Neural progenitor cell (in vitro differentiated cells): ENCODE data around the gene FAM76A. TPM values are rescaled to one million over a fixed set of nuclear protein-coding genes. Genes with fewer than 3 reads are reported as not detected.

Experiments used
- DNase-seq: peaks from one replicate; pipeline ENCODE4 v3.0.0-alpha.2; 2016; ENCODE audit warnings: low spot score
- H2AFZ ChIP-seq: fragments of 200-600 bp; sonication (generic); replicated peaks from 2 replicates; pipeline ENCODE4 v1.6.1; 2016; ENCODE audit warnings: antibody characterized with exemption
- H3F3A ChIP-seq: fragments of 200-600 bp; sonication (generic); 2 replicates; pipeline ENCODE4 v1.6.1; 2016; ENCODE audit warnings: antibody characterized with exemption, low read depth
- H3K27ac ChIP-seq: fragments of 200-600 bp; sonication (generic); 2 replicates; pipeline ENCODE4 v1.5.1; 2016; ENCODE audit warnings: mild to moderate bottlenecking
- H3K27me3 ChIP-seq: fragments of 200-600 bp; sonication (generic); 2 replicates; pipeline ENCODE4 v1.6.1; 2016; ENCODE audit warnings: mild to moderate bottlenecking, moderate library complexity
- H3K36me3 ChIP-seq: fragments of 200-600 bp; sonication (generic); 2 replicates; pipeline ENCODE4 v1.5.1; 2016
- H3K4me1 ChIP-seq: fragments of 200-600 bp; sonication (generic); 2 replicates; pipeline ENCODE4 v1.6.1; 2016; ENCODE audit warnings: mixed run types
- H3K4me2 ChIP-seq: fragments of 200-600 bp; sonication (generic); 2 replicates; pipeline ENCODE4 v1.6.1; 2016
- H3K4me3 ChIP-seq: fragments of 200-600 bp; sonication (generic); 2 replicates; pipeline ENCODE4 v1.5.1; 2016
- H3K79me2 ChIP-seq: fragments of 200-600 bp; sonication (generic); 2 replicates; pipeline ENCODE4 v1.6.1; 2016; ENCODE audit warnings: low read depth
- H3K9ac ChIP-seq: fragments of 200-600 bp; sonication (generic); 2 replicates; pipeline ENCODE4 v1.6.1; 2016
- H3K9me3 ChIP-seq: fragments of 200-600 bp; sonication (generic); 2 replicates; pipeline ENCODE4 v1.5.1; 2016; ENCODE audit warnings: low read depth
- H4K20me1 ChIP-seq: fragments of 200-600 bp; sonication (generic); 2 replicates; pipeline ENCODE4 v1.6.1; 2016; ENCODE audit warnings: low read depth
- H3K27ac Mint-ChIP-seq: 3 replicates; pipeline ENCODE4 v1.8.0; 2021; ENCODE audit warnings: mixed read lengths
- H3K27me3 Mint-ChIP-seq: 2 replicates; pipeline ENCODE4 v1.8.0; 2022; ENCODE audit warnings: low read depth, mild to moderate bottlenecking, inconsistent platforms, moderate library complexity, mixed read lengths; ENCODE audit not compliant: insufficient read depth
- H3K36me3 Mint-ChIP-seq: 3 replicates; pipeline ENCODE4 v1.8.0; 2021; ENCODE audit warnings: mixed read lengths
- H3K4me1 Mint-ChIP-seq: 3 replicates; pipeline ENCODE4 v1.8.0; 2021; ENCODE audit warnings: mixed read lengths
- H3K4me3 Mint-ChIP-seq: 3 replicates; pipeline ENCODE4 v1.8.0; 2021; ENCODE audit warnings: mild to moderate bottlenecking, moderate library complexity, mixed read lengths
- H3K9me3 Mint-ChIP-seq: 3 replicates; pipeline ENCODE4 v1.8.0; 2020; ENCODE audit warnings: mixed read lengths
- EZH2 ChIP-seq: fragments of 200-600 bp; sonication (generic); IDR thresholded peaks from 2 replicates; pipeline ENCODE4 v1.6.1; 2017; ENCODE audit warnings: antibody characterized with exemption, mild to moderate bottlenecking, moderate library complexity
- EZH2phosphoT487 ChIP-seq: fragments of 200-600 bp; sonication (generic); IDR thresholded peaks from 2 replicates; pipeline ENCODE4 v1.6.1; 2017; ENCODE audit warnings: antibody characterized with exemption
- total RNA-seq: library from RNA; depleted of rRNA; stranded (reverse); fragments of >200 nt; gene quantifications from 2 replicates; pipeline ENCODE4 v1.2.3, GENCODE V29; 2015; ENCODE audit warnings: low replicate concordance
- TF ChIP-seq, protein P1 (sequence below): fragments of 200-600 bp; sonication (generic); IDR thresholded peaks from 2 replicates; pipeline ENCODE4 v1.5.1; 2017; ENCODE audit warnings: antibody characterized with exemption, mild to moderate bottlenecking

FAM76A gene
- total RNA-seq, 1 donor from 2014 or later: 28.2 TPM

DNA sequence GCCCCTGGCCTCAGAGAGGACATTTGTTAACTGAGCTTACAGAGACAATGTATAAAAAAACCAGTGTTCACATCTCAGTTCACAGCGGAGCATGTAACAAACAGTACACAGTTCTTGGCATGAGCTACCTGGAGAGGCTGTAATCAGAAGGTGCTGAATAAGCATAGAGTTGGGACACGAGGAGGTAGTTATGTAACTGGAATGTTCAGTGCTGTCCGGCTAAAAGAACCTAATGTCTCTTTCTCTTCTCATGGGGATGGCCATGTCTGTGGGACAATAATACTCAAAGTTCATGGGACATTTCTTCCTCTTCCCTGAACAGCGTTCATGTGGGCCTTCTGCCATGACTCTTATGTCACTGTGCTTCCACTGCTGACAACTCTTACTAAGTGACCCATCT lies 30.1 kb downstream of the FAM76A start:
- Histone ChIP-seq H3K4me2 (no peak overlapping the region), H3K27ac (no peak overlapping the region), H4K20me1 (no peaks in the 10 kb centered on the region), H3K36me3 (no peaks in the 10 kb centered on the region), H2AFZ (no peak overlapping the region), H3K79me2 (no peaks in the 10 kb centered on the region), H3F3A (no peaks in the 10 kb centered on the region), H3K4me1 (no peaks in the 10 kb centered on the region), H3K27me3 (no peaks in the 10 kb centered on the region), H3K9me3 (no peaks in the 10 kb centered on the region), H3K4me3 (no peak overlapping the region), H3K9ac (no peak overlapping the region)
- Mint-ChIP-seq H3K4me3 (no peak overlapping the region), H3K9me3 (no peaks in the 10 kb centered on the region), H3K4me1 (no peaks in the 10 kb centered on the region), H3K27ac (no peak overlapping the region), H3K36me3 (peaks cover 12% of the 10 kb centered on the region), H3K27me3 (peaks cover 4% of the 10 kb centered on the region)
- TF ChIP-seq EZH2phosphoT487 (no peak), EZH2 (no peak)
- TF ChIP-seq, protein P1, sequence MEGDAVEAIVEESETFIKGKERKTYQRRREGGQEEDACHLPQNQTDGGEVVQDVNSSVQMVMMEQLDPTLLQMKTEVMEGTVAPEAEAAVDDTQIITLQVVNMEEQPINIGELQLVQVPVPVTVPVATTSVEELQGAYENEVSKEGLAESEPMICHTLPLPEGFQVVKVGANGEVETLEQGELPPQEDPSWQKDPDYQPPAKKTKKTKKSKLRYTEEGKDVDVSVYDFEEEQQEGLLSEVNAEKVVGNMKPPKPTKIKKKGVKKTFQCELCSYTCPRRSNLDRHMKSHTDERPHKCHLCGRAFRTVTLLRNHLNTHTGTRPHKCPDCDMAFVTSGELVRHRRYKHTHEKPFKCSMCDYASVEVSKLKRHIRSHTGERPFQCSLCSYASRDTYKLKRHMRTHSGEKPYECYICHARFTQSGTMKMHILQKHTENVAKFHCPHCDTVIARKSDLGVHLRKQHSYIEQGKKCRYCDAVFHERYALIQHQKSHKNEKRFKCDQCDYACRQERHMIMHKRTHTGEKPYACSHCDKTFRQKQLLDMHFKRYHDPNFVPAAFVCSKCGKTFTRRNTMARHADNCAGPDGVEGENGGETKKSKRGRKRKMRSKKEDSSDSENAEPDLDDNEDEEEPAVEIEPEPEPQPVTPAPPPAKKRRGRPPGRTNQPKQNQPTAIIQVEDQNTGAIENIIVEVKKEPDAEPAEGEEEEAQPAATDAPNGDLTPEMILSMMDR: no peak
- DNase-seq: no peak

DNA sequence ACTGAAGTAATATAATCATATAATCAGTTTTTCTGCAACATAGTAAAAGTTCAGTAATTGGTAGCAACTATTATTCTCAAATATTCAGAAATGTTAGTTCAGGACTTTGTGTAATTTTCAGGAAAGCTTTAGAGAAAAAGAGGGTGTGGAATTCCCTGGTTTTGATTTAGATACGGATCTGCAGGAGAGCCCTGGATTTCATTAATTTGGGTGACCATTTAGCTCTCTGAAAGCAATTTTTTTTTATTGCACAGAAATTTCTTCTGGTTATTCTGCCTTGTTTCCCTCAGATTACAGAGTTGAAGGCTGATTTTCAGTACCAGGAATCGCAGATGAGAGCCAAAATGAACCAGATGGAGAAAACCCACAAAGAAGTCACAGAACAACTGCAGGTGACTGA lies 33.5 kb downstream of the FAM76A start:
- Histone ChIP-seq H3K36me3 (no peaks in the 10 kb centered on the region), H3K9ac (no peak overlapping the region), H3K4me1 (no peaks in the 10 kb centered on the region), H3K4me3 (no peak overlapping the region), H3K9me3 (no peaks in the 10 kb centered on the region), H3F3A (no peaks in the 10 kb centered on the region), H3K27me3 (no peaks in the 10 kb centered on the region), H3K27ac (no peak overlapping the region), H3K4me2 (no peak overlapping the region), H3K79me2 (no peaks in the 10 kb centered on the region), H2AFZ (no peak overlapping the region), H4K20me1 (no peaks in the 10 kb centered on the region)
- no peaks in the 10 kb centered on the region for H3K4me1 Mint-ChIP-seq
- H3K27me3 Mint-ChIP-seq: no peaks in the 10 kb centered on the region
- no peak overlapping the region for H3K27ac Mint-ChIP-seq
- DNase-seq: no peak
- no peaks in the 10 kb centered on the region for H3K9me3 Mint-ChIP-seq
- H3K36me3 Mint-ChIP-seq: peaks cover 12% of the 10 kb centered on the region
- TF ChIP-seq EZH2phosphoT487 (no peak), EZH2 (no peak)
- TF ChIP-seq, protein P1: no peak
- H3K4me3 Mint-ChIP-seq: no peak overlapping the region

DNA sequence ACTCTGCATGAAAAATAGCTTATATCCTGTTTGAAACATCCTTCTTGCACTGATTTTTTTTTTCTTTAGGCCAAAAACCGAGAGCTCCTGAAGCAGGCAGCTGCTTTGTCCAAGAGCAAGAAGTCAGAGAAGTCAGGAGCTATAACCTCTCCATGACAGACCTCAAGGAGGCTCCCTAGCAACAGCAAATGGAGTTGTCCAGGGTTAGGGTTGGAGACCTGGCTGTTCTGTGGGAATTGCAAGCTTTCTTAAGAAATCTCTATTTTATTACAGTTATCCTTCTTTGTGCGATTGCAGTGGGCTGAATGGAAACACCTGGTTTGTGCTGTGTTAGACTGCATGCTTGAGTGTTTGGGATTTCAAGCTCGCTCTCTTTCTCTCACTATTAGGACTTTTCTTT lies 34.7 kb downstream of the FAM76A start:
- TF ChIP-seq EZH2 (no peak), EZH2phosphoT487 (no peak)
- TF ChIP-seq, protein P1: peak; percentile 10
- Histone ChIP-seq H3K27ac (no peak overlapping the region), H3K4me1 (no peaks in the 10 kb centered on the region), H3K4me2 (no peak overlapping the region), H3K79me2 (no peaks in the 10 kb centered on the region), H3K27me3 (no peaks in the 10 kb centered on the region), H3K36me3 (no peaks in the 10 kb centered on the region), H2AFZ (no peak overlapping the region), H3K9me3 (no peaks in the 10 kb centered on the region), H4K20me1 (no peaks in the 10 kb centered on the region), H3F3A (no peaks in the 10 kb centered on the region), H3K9ac (peak overlapping the region; percentile 57), H3K4me3 (no peak overlapping the region)
- Mint-ChIP-seq H3K27me3 (no peaks in the 10 kb centered on the region), H3K36me3 (peaks cover 7% of the 10 kb centered on the region), H3K9me3 (no peaks in the 10 kb centered on the region), H3K27ac (no peak overlapping the region), H3K4me3 (no peak overlapping the region), H3K4me1 (no peaks in the 10 kb centered on the region)
- no peak for DNase-seq

DNA sequence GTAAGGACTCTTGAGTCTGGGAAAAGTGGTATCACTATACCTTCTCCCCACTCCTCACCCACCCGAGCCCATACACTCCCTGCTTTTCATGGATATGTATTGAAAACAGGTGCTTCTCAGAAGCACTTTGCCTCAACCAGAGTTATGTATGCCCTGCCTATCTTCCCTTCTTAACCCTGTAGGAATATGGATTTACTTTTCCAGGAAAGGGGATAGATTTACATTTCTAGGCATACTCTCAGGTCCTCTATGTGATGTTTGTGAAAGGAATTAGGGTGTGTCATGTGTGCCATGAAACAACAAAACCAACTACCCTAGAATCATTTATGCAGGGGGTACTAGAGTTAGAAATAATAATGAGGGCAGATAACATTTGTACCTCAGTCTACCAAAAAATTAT lies 36.3 kb downstream of the FAM76A start:
- DNase-seq: no peak
- no peak overlapping the region for H3K27ac Mint-ChIP-seq
- TF ChIP-seq, protein P1: no peak
- TF ChIP-seq EZH2phosphoT487: no peak
- no peak for TF ChIP-seq EZH2
- no peak overlapping the region for H3K4me3 ChIP-seq
- H3K27me3 ChIP-seq: no peaks in the 10 kb centered on the region
- H3F3A ChIP-seq: no peaks in the 10 kb centered on the region
- no peaks in the 10 kb centered on the region for H3K9me3 Mint-ChIP-seq
- H4K20me1 ChIP-seq: no peaks in the 10 kb centered on the region
- H3K27ac ChIP-seq: no peak overlapping the region
- H3K36me3 ChIP-seq: no peaks in the 10 kb centered on the region
- H3K4me2 ChIP-seq: no peak overlapping the region
- H3K4me1 ChIP-seq: no peaks in the 10 kb centered on the region
- H3K9me3 ChIP-seq: no peaks in the 10 kb centered on the region
- H3K79me2 ChIP-seq: no peaks in the 10 kb centered on the region
- H3K4me1 Mint-ChIP-seq: no peaks in the 10 kb centered on the region
- no peak overlapping the region for H2AFZ ChIP-seq
- H3K36me3 Mint-ChIP-seq: peaks cover 7% of the 10 kb centered on the region
- H3K4me3 Mint-ChIP-seq: no peak overlapping the region
- no peaks in the 10 kb centered on the region for H3K27me3 Mint-ChIP-seq
- no peak overlapping the region for H3K9ac ChIP-seq
